Measurements from ENCODE around the gene ERVW-1. TPM values are rescaled to one million over a fixed set of nuclear protein-coding genes. Genes with fewer than 3 reads are reported as not detected.
A peak's percentile ranks its signal among the peaks of the same experiment; 100 is the strongest.
"Not testable (repeated sequence)": the region's sequence is repeated elsewhere in the genome, so short reads cannot be mapped to it uniquely, and the experiment has no call there.

ERVW-1 gene
- polyA plus RNA-seq, 3 donors = not detected

- Histone ChIP-seq H3K79me2 (ENCODE audit: insufficient read depth, low read length) (no peaks in the 10 kb centered on the region), H3K27ac (ENCODE audit: low read depth in 1 of 2, low read length in 2 of 2) (no peak overlapping the region), H3K4me2 (replicated peaks; ENCODE audit: extremely low read depth, low read length, poor library complexity, severe bottlenecking) (no peak overlapping the region), H3K9ac (ENCODE audit: insufficient read depth, low read length, poor library complexity, severe bottlenecking) (no peak overlapping the region), H3K9me3 (replicated peaks in 1 of 2; ENCODE audit: control insufficient read depth in 1 of 2, insufficient read depth in 1 of 2, low read length in 2 of 2) (no peaks in the 10 kb centered on the region), H3K4me1 (ENCODE audit: control insufficient read depth in 1 of 2, insufficient read depth in 2 of 2, low read length in 2 of 2) (no peaks in the 10 kb centered on the region), H3K27me3 (ENCODE audit: control insufficient read depth in 2 of 2, insufficient read depth in 2 of 2, low read length in 2 of 2) (no peaks in the 10 kb centered on the region), H3K4me3 (replicated peaks in 1 of 3; ENCODE audit: low read depth in 2 of 3, low read length in 3 of 3) (no peak overlapping the region), H3K36me3 (replicated peaks in 1 of 2; ENCODE audit: control insufficient read depth in 1 of 2, insufficient read depth in 2 of 2, low read length in 2 of 2) (no peaks in the 10 kb centered on the region), H2AFZ (ENCODE audit: insufficient read depth, low read depth, low read length, poor library complexity, severe bottlenecking) (no peak overlapping the region), H4K20me1 (ENCODE audit: insufficient read depth, low read length) (no peaks in the 10 kb centered on the region)
- H3K36me3 Mint-ChIP-seq = peaks cover 13 to 20% of the 10 kb centered on the region in 2 donors
- H3K27me3 Mint-ChIP-seq (ENCODE audit: low read depth in 3 of 3) = no peaks in the 10 kb centered on the region
- no peak for TF ChIP-seq CTCF (IDR thresholded peaks at IDR 0.05)
- H3K4me3 Mint-ChIP-seq = no peak overlapping the region
- H3K9me3 Mint-ChIP-seq = peaks cover 0 to 2% (median 0%) of the 10 kb centered on the region in 7 donors
- WGBS (ENCODE audit: insufficient coverage) = 100% methylated on average over 1 of the region's 4 CpGs
- H3K4me1 Mint-ChIP-seq = no peaks in the 10 kb centered on the region
- no peak for DNase-seq
- H3K27ac Mint-ChIP-seq = peak overlapping the region in 1 of 7 donors; percentile 70
- intact Hi-C loops (cut with micrococcal nuclease) = no loop called here
Observed at GRCh38 chr7:92478711-92479110, 965 bp upstream of the ERVW-1 start.

GRCh38 chr7:92478095-92478494 lies 349 bp upstream of the ERVW-1 start:
- Mint-ChIP-seq H3K9me3 (peaks cover 0 to 2% (median 0%) of the 10 kb centered on the region in 7 donors), H3K4me1 (no peaks in the 10 kb centered on the region), H3K4me3 (no peak overlapping the region), H3K36me3 (peaks cover 13 to 20% of the 10 kb centered on the region in 2 donors), H3K27ac (no peak overlapping the region), H3K27me3 (ENCODE audit: low read depth in 3 of 3) (no peaks in the 10 kb centered on the region)
- Histone ChIP-seq H3K9ac (ENCODE audit: insufficient read depth, low read length, poor library complexity, severe bottlenecking) (no peak overlapping the region), H3K27me3 (ENCODE audit: control insufficient read depth in 2 of 2, insufficient read depth in 2 of 2, low read length in 2 of 2) (no peaks in the 10 kb centered on the region), H3K4me1 (ENCODE audit: control insufficient read depth in 1 of 2, insufficient read depth in 2 of 2, low read length in 2 of 2) (no peaks in the 10 kb centered on the region), H3K4me3 (replicated peaks in 1 of 3; ENCODE audit: low read depth in 2 of 3, low read length in 3 of 3) (no peak overlapping the region), H3K9me3 (replicated peaks in 1 of 2; ENCODE audit: control insufficient read depth in 1 of 2, insufficient read depth in 1 of 2, low read length in 2 of 2) (no peaks in the 10 kb centered on the region), H4K20me1 (ENCODE audit: insufficient read depth, low read length) (no peaks in the 10 kb centered on the region), H3K79me2 (ENCODE audit: insufficient read depth, low read length) (no peaks in the 10 kb centered on the region), H2AFZ (ENCODE audit: insufficient read depth, low read depth, low read length, poor library complexity, severe bottlenecking) (no peak overlapping the region), H3K36me3 (replicated peaks in 1 of 2; ENCODE audit: control insufficient read depth in 1 of 2, insufficient read depth in 2 of 2, low read length in 2 of 2) (no peaks in the 10 kb centered on the region), H3K27ac (ENCODE audit: low read depth in 1 of 2, low read length in 2 of 2) (no peak overlapping the region), H3K4me2 (replicated peaks; ENCODE audit: extremely low read depth, low read length, poor library complexity, severe bottlenecking) (no peak overlapping the region)
- 100% methylated on average over 7 of the region's 9 CpGs for WGBS (ENCODE audit: insufficient coverage)
- intact Hi-C loops (cut with micrococcal nuclease) = no loop called here
- DNase-seq = no peak
- TF ChIP-seq CTCF (IDR thresholded peaks at IDR 0.05) = no peak

GRCh38 chr7:92475851-92476590 lies 1.7 kb downstream of the ERVW-1 start:
- H3K27me3 Mint-ChIP-seq (ENCODE audit: low read depth in 3 of 3); H3K9me3 Mint-ChIP-seq; H3K4me2 ChIP-seq (replicated peaks; ENCODE audit: extremely low read depth, low read length, poor library complexity, severe bottlenecking); H3K27ac ChIP-seq (ENCODE audit: low read depth in 1 of 2, low read length in 2 of 2); H3K27me3 ChIP-seq (ENCODE audit: control insufficient read depth in 2 of 2, insufficient read depth in 2 of 2, low read length in 2 of 2); H3K4me1 Mint-ChIP-seq; H3K4me3 ChIP-seq (replicated peaks in 1 of 3; ENCODE audit: low read depth in 2 of 3, low read length in 3 of 3); H2AFZ ChIP-seq (ENCODE audit: insufficient read depth, low read depth, low read length, poor library complexity, severe bottlenecking); H3K4me3 Mint-ChIP-seq; H3K27ac Mint-ChIP-seq; H4K20me1 ChIP-seq (ENCODE audit: insufficient read depth, low read length); intact Hi-C loops (cut with micrococcal nuclease); H3K36me3 ChIP-seq (replicated peaks in 1 of 2; ENCODE audit: control insufficient read depth in 1 of 2, insufficient read depth in 2 of 2, low read length in 2 of 2); H3K9ac ChIP-seq (ENCODE audit: insufficient read depth, low read length, poor library complexity, severe bottlenecking); H3K4me1 ChIP-seq (ENCODE audit: control insufficient read depth in 1 of 2, insufficient read depth in 2 of 2, low read length in 2 of 2); H3K79me2 ChIP-seq (ENCODE audit: insufficient read depth, low read length); H3K9me3 ChIP-seq (replicated peaks in 1 of 2; ENCODE audit: control insufficient read depth in 1 of 2, insufficient read depth in 1 of 2, low read length in 2 of 2); DNase-seq: not testable (repeated sequence)
- WGBS (ENCODE audit: insufficient coverage) = no CpG with 5 or more reads among the region's 11 CpGs
- peaks cover 15 to 24% of the 10 kb centered on the region in 2 donors for H3K36me3 Mint-ChIP-seq

Data from CD14-positive monocyte (primary cell).